ENCODE results near the gene HSDL2.

- TF ChIP-seq BCL11A (IDR thresholded peaks at IDR 0.05; ENCODE audit: low read depth, low read length), result no peak
- no peak for TF ChIP-seq CTCF (IDR thresholded peaks at IDR 0.05 in 2 of 3, conservative IDR thresholded peaks at IDR 0.05 in 1 of 3; ENCODE audit: control insufficient read depth in 2 of 3, extremely low read depth in 1 of 3, insufficient read depth in 1 of 3, low read depth in 3 of 3, low read length in 3 of 3)
- TF ChIP-seq POLR2A (IDR thresholded peaks at IDR 0.05; ENCODE audit: low read depth, low read length), result no peak
- TF ChIP-seq HDGF (IDR thresholded peaks at IDR 0.05), result no peak
These were observed 127.2 kb downstream of the HSDL2 start for GRCh38 chr9:112507001-112507680.
